ENCODE measurements around the gene NINJ1. TPM values are rescaled to one million over a fixed set of nuclear protein-coding genes. Genes with fewer than 3 reads are reported as not detected.
"Not testable (repeated sequence)": the region's sequence is repeated elsewhere in the genome, so short reads cannot be mapped to it uniquely, and the experiment has no call there.

Gene NINJ1
- polyA plus RNA-seq, 1 of the 3 experiments (the other 2 are of a cell fraction): 31.7 TPM

DNA sequence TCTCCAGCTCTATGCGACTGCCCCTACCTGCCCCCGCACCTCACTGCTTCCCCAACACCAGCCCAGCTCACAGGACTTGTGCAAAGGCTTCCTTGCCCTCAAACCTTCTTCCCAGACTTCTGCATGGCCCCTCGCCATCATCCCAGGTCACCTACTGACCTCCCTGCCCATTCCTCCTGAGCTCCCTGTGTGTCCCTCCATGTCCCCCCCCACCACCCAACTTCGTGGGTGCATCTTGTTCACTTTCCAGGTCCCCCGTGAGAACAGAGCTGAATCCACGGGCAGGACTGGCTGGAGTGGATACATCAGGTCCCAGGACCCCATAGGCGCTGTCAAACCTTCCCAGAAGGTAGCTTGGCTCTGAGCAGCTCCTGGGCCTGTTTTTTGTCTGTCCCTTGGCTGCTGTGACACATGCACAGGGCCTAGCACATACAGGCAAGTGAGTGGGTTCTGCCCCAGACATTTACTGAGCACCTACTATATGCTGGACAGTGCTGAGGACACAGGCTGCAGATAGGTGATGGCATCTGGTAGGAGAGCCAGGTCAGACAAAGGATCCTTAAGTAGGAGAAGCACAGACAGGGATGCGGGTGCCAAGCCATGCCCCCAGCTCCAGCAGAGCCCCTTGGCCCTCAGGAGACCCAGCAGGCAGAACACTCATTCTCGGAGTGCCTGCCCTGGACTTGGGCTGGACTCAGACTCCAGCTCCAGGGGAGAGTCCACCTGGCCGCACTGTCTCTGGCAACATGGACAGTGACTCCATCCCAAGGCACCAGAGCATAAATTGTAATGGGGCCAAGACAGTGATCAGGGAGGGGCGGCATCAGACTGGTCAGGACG is 15.0 kb downstream of the NINJ1 start:
- no peak overlapping the region for H3K4me3 ChIP-seq (ENCODE audit: low read depth in 2 of 2, low read length in 1 of 2)
- no peaks in the 10 kb centered on the region for H3K9me2 ChIP-seq
- POLR2A ChIA-PET: no interaction called here
- H3K4me2 ChIP-seq: peak overlapping the region; percentile 26; the same call in 1 of the 2 replicates
- DNase-seq: no peak
- no peaks in the 10 kb centered on the region for H3K9me3 ChIP-seq
- H3K79me2 ChIP-seq (ENCODE audit: insufficient read depth): no peaks in the 10 kb centered on the region
- peaks cover 0 to 2% of the 10 kb centered on the region in 2 experiments for H3K36me3 ChIP-seq (replicated peaks in 1 of 2; ENCODE audit: control insufficient read depth in 1 of 2, insufficient read depth in 2 of 2, low read length in 1 of 2)
- CTCF ChIA-PET: interaction anchor here (1.0 to 4.2 kb wide), 9 partner anchors 10 to 895 kb away, joined by 3 to 53 read pairs (median 4); partner anchors contain the start of gene NINJ1
- TF ChIP-seq TEAD4 (IDR thresholded peaks at IDR 0.05; ENCODE audit: borderline replicate concordance, insufficient read depth) (no peak), SIN3A (IDR thresholded peaks at IDR 0.05; ENCODE audit: borderline replicate concordance, low read depth, low read length) (no peak), RAD21 (IDR thresholded peaks at IDR 0.05; ENCODE audit: low read length) (no peak)
- TF ChIP-seq, protein P1, sequence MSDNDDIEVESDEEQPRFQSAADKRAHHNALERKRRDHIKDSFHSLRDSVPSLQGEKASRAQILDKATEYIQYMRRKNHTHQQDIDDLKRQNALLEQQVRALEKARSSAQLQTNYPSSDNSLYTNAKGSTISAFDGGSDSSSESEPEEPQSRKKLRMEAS (IDR thresholded peaks at IDR 0.05; ENCODE audit: low read depth): no peak
- H3F3A ChIP-seq (replicated peaks; ENCODE audit: insufficient read depth): no peaks in the 10 kb centered on the region
- peaks cover 0 to 15% of the 10 kb centered on the region in 2 experiments; a peak in 2 of 4 replicates for H3K4me1 ChIP-seq (ENCODE audit: control insufficient read depth in 1 of 2, insufficient read depth in 2 of 2, low read depth in 1 of 2, low read length in 1 of 2)
- H3K27me3 ChIP-seq (ENCODE audit: insufficient read depth): no peaks in the 10 kb centered on the region
- H3K9ac ChIP-seq: no peak overlapping the region
- WGBS (ENCODE audit: low lambda C conversion rate): 87% methylated on average over 9 of the region's 12 CpGs
- peak overlapping the region; percentile 41 to 79 for H3K27ac ChIP-seq (ENCODE audit: low read depth in 2 of 2, low read length in 1 of 2)
- H4K20me1 ChIP-seq (ENCODE audit: insufficient read depth): no peaks in the 10 kb centered on the region
- H2AFZ ChIP-seq (ENCODE audit: low read depth): no peak overlapping the region

DNA sequence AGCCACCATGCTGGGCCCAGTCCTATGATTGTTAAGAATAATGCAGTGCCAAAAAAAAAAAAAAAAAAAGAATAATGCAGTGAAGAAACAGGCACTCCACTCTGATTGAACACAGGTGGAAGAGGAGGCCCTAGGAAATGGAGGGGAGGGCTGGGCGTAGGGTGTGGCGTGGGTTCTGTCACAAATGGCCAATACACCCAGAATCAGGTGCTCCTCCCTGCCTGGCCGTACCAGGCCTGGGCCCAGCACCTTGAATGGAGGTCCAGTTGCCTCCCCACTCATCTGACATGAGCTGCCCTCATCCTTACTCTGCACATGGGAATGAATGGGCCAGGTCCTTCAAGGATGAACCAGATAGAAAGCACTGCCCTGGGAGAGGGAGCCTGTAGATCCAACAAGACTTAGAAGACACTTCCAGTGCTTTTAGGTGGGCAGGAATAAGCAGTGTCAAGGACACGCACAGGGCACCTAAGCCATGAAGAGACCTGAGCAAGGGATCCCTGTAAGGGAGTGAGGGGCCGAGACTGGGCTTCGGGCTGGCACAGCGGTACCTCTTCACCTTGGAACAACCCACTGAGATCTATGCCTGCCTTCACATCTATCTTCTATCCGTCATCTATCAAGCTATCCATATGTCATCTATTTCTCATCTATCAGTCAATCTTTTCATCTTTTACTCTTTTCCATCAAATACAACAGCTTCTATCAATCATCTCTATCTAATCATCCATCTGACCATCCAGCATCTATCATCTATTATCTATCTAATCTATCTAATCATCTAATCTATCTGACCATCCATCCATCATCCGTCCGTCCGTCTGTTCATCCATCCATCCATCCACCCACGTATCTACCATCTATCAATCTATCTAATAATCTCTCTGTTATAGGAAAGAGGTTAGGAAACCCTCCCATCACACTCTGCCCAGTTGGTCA is 15.9 kb downstream of the NINJ1 start:
- Histone ChIP-seq H3K9me3 (no peaks in the 10 kb centered on the region), H2AFZ (ENCODE audit: low read depth) (no peak overlapping the region), H3K27ac (ENCODE audit: low read depth in 2 of 2, low read length in 1 of 2) (no peak overlapping the region), H3K4me2 (no peak overlapping the region), H3K4me1 (ENCODE audit: control insufficient read depth in 1 of 2, insufficient read depth in 2 of 2, low read depth in 1 of 2, low read length in 1 of 2) (peaks cover 0 to 15% of the 10 kb centered on the region in 2 experiments; a peak in 2 of 4 replicates), H3K36me3 (replicated peaks in 1 of 2; ENCODE audit: control insufficient read depth in 1 of 2, insufficient read depth in 2 of 2, low read length in 1 of 2) (peaks cover 0 to 9% of the 10 kb centered on the region in 2 experiments), H3K79me2 (ENCODE audit: insufficient read depth) (no peaks in the 10 kb centered on the region), H4K20me1 (ENCODE audit: insufficient read depth) (no peaks in the 10 kb centered on the region), H3K4me3 (ENCODE audit: low read depth in 2 of 2, low read length in 1 of 2) (no peak overlapping the region), H3K9me2 (no peaks in the 10 kb centered on the region), H3F3A (replicated peaks; ENCODE audit: insufficient read depth) (no peaks in the 10 kb centered on the region), H3K9ac (no peak overlapping the region), H3K27me3 (ENCODE audit: insufficient read depth) (no peaks in the 10 kb centered on the region)
- WGBS (ENCODE audit: low lambda C conversion rate): 93% methylated on average over 12 of the region's 12 CpGs
- ChIA-PET CTCF (interaction anchor here (2.3 to 4.2 kb wide), 3 partner anchors 9 to 115 kb away, joined by 7 to 53 read pairs (median 15); no protein-coding TSS in a partner anchor), POLR2A (no interaction called here)
- TF ChIP-seq CHD2 (IDR thresholded peaks at IDR 0.05; ENCODE audit: low read length, partially characterized antibody) (no peak), ELF1 (IDR thresholded peaks at IDR 0.05) (no peak), EP300 (IDR thresholded peaks at IDR 0.05; ENCODE audit: borderline replicate concordance in 1 of 2, low read depth in 1 of 2, low read length in 1 of 2) (no peak), FOXJ3 (CRISPR knock-in tag; IDR thresholded peaks at IDR 0.05) (no peak), RFX5 (IDR thresholded peaks at IDR 0.05; ENCODE audit: low read length) (no peak), SIN3A (IDR thresholded peaks at IDR 0.05; ENCODE audit: borderline replicate concordance, low read depth, low read length) (no peak), NRF1 (IDR thresholded peaks at IDR 0.05; ENCODE audit: low read depth, low read length) (no peak), NFIC (IDR thresholded peaks at IDR 0.05; ENCODE audit: borderline replicate concordance) (no peak), RCOR1 (IDR thresholded peaks at IDR 0.05; ENCODE audit: low read length) (no peak), FOXM1 (IDR thresholded peaks at IDR 0.05; ENCODE audit: low read depth) (no peak), JUND (IDR thresholded peaks at IDR 0.05) (no peak)
- TF ChIP-seq, protein P2, sequence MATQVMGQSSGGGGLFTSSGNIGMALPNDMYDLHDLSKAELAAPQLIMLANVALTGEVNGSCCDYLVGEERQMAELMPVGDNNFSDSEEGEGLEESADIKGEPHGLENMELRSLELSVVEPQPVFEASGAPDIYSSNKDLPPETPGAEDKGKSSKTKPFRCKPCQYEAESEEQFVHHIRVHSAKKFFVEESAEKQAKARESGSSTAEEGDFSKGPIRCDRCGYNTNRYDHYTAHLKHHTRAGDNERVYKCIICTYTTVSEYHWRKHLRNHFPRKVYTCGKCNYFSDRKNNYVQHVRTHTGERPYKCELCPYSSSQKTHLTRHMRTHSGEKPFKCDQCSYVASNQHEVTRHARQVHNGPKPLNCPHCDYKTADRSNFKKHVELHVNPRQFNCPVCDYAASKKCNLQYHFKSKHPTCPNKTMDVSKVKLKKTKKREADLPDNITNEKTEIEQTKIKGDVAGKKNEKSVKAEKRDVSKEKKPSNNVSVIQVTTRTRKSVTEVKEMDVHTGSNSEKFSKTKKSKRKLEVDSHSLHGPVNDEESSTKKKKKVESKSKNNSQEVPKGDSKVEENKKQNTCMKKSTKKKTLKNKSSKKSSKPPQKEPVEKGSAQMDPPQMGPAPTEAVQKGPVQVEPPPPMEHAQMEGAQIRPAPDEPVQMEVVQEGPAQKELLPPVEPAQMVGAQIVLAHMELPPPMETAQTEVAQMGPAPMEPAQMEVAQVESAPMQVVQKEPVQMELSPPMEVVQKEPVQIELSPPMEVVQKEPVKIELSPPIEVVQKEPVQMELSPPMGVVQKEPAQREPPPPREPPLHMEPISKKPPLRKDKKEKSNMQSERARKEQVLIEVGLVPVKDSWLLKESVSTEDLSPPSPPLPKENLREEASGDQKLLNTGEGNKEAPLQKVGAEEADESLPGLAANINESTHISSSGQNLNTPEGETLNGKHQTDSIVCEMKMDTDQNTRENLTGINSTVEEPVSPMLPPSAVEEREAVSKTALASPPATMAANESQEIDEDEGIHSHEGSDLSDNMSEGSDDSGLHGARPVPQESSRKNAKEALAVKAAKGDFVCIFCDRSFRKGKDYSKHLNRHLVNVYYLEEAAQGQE (IDR thresholded peaks at IDR 0.05; ENCODE audit: low read depth, low read length): no peak
- DNase-seq: no peak

DNA sequence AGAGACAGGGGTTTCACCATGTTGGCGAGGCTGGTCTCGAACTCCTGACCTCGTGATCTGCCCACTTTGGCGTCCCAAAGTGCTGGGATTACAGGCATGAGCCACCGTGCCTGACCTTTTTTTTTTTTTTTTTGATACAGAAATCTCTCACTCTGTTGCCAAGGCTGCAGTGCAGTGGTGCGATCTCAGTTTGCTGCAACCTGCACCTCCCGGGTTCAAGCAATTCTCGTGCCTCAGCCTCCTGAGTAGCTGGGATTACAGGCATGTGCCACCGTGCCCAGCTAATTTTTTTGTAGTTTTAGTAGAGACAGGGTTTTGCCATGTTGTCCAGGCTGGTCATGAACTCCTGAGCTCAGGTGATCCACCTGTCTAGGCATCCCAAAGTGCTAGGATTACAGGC is 16.5 kb downstream of the NINJ1 start:
- H2AFZ ChIP-seq (ENCODE audit: low read depth); H3K27ac ChIP-seq (ENCODE audit: low read depth in 2 of 2, low read length in 1 of 2); DNase-seq; POLR2A ChIA-PET; H3F3A ChIP-seq (replicated peaks; ENCODE audit: insufficient read depth); H3K27me3 ChIP-seq (ENCODE audit: insufficient read depth); H4K20me1 ChIP-seq (ENCODE audit: insufficient read depth); H3K9me3 ChIP-seq; H3K9ac ChIP-seq; H3K4me3 ChIP-seq (ENCODE audit: low read depth in 2 of 2, low read length in 1 of 2); H3K9me2 ChIP-seq; H3K79me2 ChIP-seq (ENCODE audit: insufficient read depth); H3K4me2 ChIP-seq: not testable (repeated sequence)
- 91% methylated on average over 9 of the region's 9 CpGs for WGBS (ENCODE audit: low lambda C conversion rate)
- H3K4me1 ChIP-seq (ENCODE audit: control insufficient read depth in 1 of 2, insufficient read depth in 2 of 2, low read depth in 1 of 2, low read length in 1 of 2): peaks cover 0 to 15% of the 10 kb centered on the region in 2 experiments; a peak in 2 of 4 replicates
- CTCF ChIA-PET: interaction anchor here (0.7 to 4.2 kb wide), 2 partner anchors 9 to 69 kb away, joined by 3 to 53 read pairs; no protein-coding TSS in a partner anchor
- peaks cover 0 to 15% of the 10 kb centered on the region in 2 experiments for H3K36me3 ChIP-seq (replicated peaks in 1 of 2; ENCODE audit: control insufficient read depth in 1 of 2, insufficient read depth in 2 of 2, low read length in 1 of 2)

Data from SK-N-SH (cell line).